Neuronal stem cell (in vitro differentiated cells): Measurements from ENCODE around the gene COIL.

Experiments used
- DNase-seq: peaks from one replicate; pipeline ENCODE4 v3.0.0-alpha.2; 2013; ENCODE audit warnings: low spot score
- H2AFZ ChIP-seq: one replicate; pipeline ENCODE4 v1.6.1; 2013; ENCODE audit warnings: mild to moderate bottlenecking, low read length, inconsistent platforms
- H2AK5ac ChIP-seq: 2 replicates; pipeline ENCODE4 v1.6.1; 2013; ENCODE audit warnings: low read depth, mild to moderate bottlenecking, inconsistent platforms, low read length, moderate library complexity, mixed read lengths
- H2BK120ac ChIP-seq: 2 replicates; pipeline ENCODE4 v1.6.1; 2013; ENCODE audit warnings: low read depth, mild to moderate bottlenecking, inconsistent platforms, low read length, moderate library complexity, mixed read lengths
- H2BK12ac ChIP-seq: one replicate; pipeline ENCODE4 v1.6.1; 2013; ENCODE audit warnings: low read length, inconsistent platforms
- H2BK15ac ChIP-seq: 2 replicates; pipeline ENCODE4 v1.6.1; 2013; ENCODE audit warnings: mild to moderate bottlenecking, low read length, inconsistent platforms, mixed read lengths
- H2BK5ac ChIP-seq: one replicate; pipeline ENCODE4 v1.6.1; 2013; ENCODE audit warnings: inconsistent platforms, mild to moderate bottlenecking, low read length, moderate library complexity
- H3K14ac ChIP-seq: one replicate; pipeline ENCODE4 v1.6.1; 2013; ENCODE audit warnings: low read length, inconsistent platforms
- H3K18ac ChIP-seq: 2 replicates; pipeline ENCODE4 v1.6.1; 2013; ENCODE audit warnings: low read length, inconsistent platforms
- H3K23ac ChIP-seq: 2 replicates; pipeline ENCODE4 v1.6.1; 2013; ENCODE audit warnings: low read depth, mild to moderate bottlenecking, mixed read lengths, low read length, inconsistent platforms; ENCODE audit not compliant: poor library complexity
- H3K27ac ChIP-seq: replicated peaks from 3 replicates; pipeline ENCODE4 v1.5.1; 2013; ENCODE audit warnings: low read length, inconsistent platforms
- H3K27me3 ChIP-seq, 3 experiments: 2 replicates each; pipeline ENCODE4 v1.6.1; 2013; ENCODE audit warnings: low read length in 3 of 3, mild to moderate bottlenecking in 2 of 3, inconsistent platforms in 1 of 3, low read depth in 1 of 3, mixed read lengths in 1 of 3, moderate library complexity in 1 of 3; ENCODE audit not compliant: control insufficient read depth in 3 of 3, insufficient read depth in 3 of 3
- H3K36me3 ChIP-seq, 2 donors: replicated peaks in 1 of 2; 2 replicates each; pipeline ENCODE4 v1.6.1; 2013; ENCODE audit warnings: low read length in 2 of 2; ENCODE audit not compliant: control insufficient read depth in 2 of 2, insufficient read depth in 2 of 2
- H3K4ac ChIP-seq: 2 replicates; pipeline ENCODE4 v1.6.1; 2013; ENCODE audit warnings: inconsistent platforms, mild to moderate bottlenecking, low read length, moderate library complexity
- H3K4me1 ChIP-seq, 2 donors: 1 replicate in 1 of 2; 2 replicates in 1 of 2; pipeline ENCODE4 v1.6.1; 2013; ENCODE audit warnings: low read length in 2 of 2, low read depth in 1 of 2; ENCODE audit not compliant: control insufficient read depth in 2 of 2, insufficient read depth in 1 of 2
- H3K4me2 ChIP-seq: one replicate; pipeline ENCODE4 v1.6.1; 2013; ENCODE audit warnings: mild to moderate bottlenecking, low read length, inconsistent platforms; ENCODE audit not compliant: insufficient read depth, poor library complexity, severe bottlenecking
- H3K4me3 ChIP-seq, 2 donors: 2 replicates each; pipeline ENCODE4 v1.5.1; 2013; ENCODE audit warnings: low read length in 2 of 2, mild to moderate bottlenecking in 2 of 2, inconsistent platforms in 1 of 2, moderate library complexity in 1 of 2
- H3K79me1 ChIP-seq: one replicate; pipeline ENCODE4 v1.6.1; 2013; ENCODE audit warnings: low read depth, mild to moderate bottlenecking, inconsistent platforms, low read length, moderate library complexity
- H3K9ac ChIP-seq: one replicate; pipeline ENCODE4 v1.6.1; 2013; ENCODE audit warnings: mild to moderate bottlenecking, low read depth, low read length, inconsistent platforms; ENCODE audit not compliant: poor library complexity
- H3K9me3 ChIP-seq, 2 donors: replicated peaks in 1 of 2; 2 replicates each; pipeline versions ENCODE3 to v1.6.1; 2013; ENCODE audit warnings: low read length in 2 of 2, mild to moderate bottlenecking in 2 of 2, inconsistent platforms in 1 of 2, low read depth in 1 of 2, mixed read lengths in 1 of 2, moderate library complexity in 1 of 2; ENCODE audit not compliant: control insufficient read depth in 2 of 2, insufficient read depth in 1 of 2
- H4K8ac ChIP-seq: one replicate; pipeline ENCODE4 v1.6.1; 2013; ENCODE audit warnings: low read depth, mild to moderate bottlenecking, inconsistent platforms, low read length, moderate library complexity
- H4K91ac ChIP-seq: one replicate; pipeline ENCODE4 v1.6.1; 2013; ENCODE audit warnings: low read length, low read depth, mild to moderate bottlenecking, inconsistent platforms; ENCODE audit not compliant: poor library complexity
- WGBS, 2 donors: extraction: QIAGEN DNeasy Blood & Tissue Kit; methylation state at CpG; one replicate each; pipeline ENCODE4 v1.1.7; 2013; ENCODE audit warnings: missing lambda C conversion rate in 2 of 2, mixed read lengths in 1 of 2; ENCODE audit not compliant: insufficient read length in 2 of 2, insufficient replicate concordance in 1 of 2; ENCODE audit errors: extremely low coverage in 2 of 2; 5-methylcytosine and 5-hydroxymethylcytosine counted together

Gene COIL

DNA sequence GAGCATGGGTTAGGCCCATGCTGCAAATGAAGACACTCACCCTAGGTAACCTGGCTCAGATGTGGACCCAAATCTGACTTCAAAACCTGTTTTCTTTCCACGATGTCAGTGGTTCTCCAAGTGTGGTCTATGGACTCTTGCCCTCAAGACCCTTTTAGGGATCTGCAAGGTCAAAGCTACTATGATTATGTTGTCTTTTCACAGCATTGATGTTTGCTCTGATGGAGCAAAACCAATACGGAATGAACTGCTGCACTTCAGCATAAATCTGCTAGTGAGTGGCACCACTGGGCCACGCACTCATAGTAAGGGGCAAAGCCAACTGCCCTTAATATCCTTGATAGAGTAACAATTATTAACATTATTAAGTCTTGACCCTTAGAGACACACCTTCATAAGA lies 25.4 kb downstream of the COIL start:
- H3K27ac ChIP-seq = no peak overlapping the region
- no peak overlapping the region for H4K8ac ChIP-seq
- no peak overlapping the region for H3K4me3 ChIP-seq
- no peak overlapping the region for H3K4me2 ChIP-seq
- no peak overlapping the region for H3K9ac ChIP-seq
- H2BK15ac ChIP-seq = no peak overlapping the region
- no peak overlapping the region for H2BK12ac ChIP-seq
- no peak overlapping the region for H4K91ac ChIP-seq
- no peaks in the 10 kb centered on the region for H3K27me3 ChIP-seq
- peaks cover 16 to 66% of the 10 kb centered on the region in 2 donors for H3K36me3 ChIP-seq
- peaks cover 2 to 12% of the 10 kb centered on the region in 2 donors for H3K9me3 ChIP-seq
- WGBS, 2 donors = no CpG with 5 or more reads among the region's 3 CpGs
- no peak overlapping the region for H3K23ac ChIP-seq
- H2BK5ac ChIP-seq = no peak overlapping the region
- H3K14ac ChIP-seq = no peak overlapping the region
- H2BK120ac ChIP-seq = no peak overlapping the region
- no peaks in the 10 kb centered on the region for H3K4me1 ChIP-seq
- H2AK5ac ChIP-seq = no peak overlapping the region
- H3K4ac ChIP-seq = no peak overlapping the region
- no peak overlapping the region for H2AFZ ChIP-seq
- no peaks in the 10 kb centered on the region for H3K79me1 ChIP-seq
- no peak overlapping the region for H3K18ac ChIP-seq
- no peak for DNase-seq

DNA sequence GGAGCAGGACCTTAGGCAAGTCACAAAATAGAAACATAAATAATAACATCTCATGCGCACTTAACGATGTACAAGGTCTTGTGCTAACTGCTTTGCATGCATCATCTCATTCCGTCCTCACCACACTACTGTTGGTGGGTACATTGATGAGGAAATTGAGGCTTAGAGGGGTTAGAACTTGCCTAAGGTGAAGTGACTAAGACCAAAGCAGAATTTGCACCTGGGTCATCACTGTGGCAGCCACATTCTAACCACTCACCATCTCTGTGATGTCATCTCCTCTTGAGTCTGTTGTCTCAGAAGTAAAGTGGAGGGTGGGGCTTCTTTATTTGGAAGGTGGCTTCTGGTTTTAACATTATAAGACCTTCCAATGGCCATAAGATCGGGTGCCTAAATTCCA lies 26.6 kb downstream of the COIL start:
- Histone ChIP-seq H4K8ac (no peak overlapping the region), H3K36me3 (peaks cover 16 to 55% of the 10 kb centered on the region in 2 donors), H3K4me3 (no peak overlapping the region), H3K18ac (no peak overlapping the region), H4K91ac (no peak overlapping the region), H2AFZ (no peak overlapping the region), H2BK12ac (no peak overlapping the region), H3K79me1 (no peaks in the 10 kb centered on the region), H2BK15ac (no peak overlapping the region), H3K9ac (no peak overlapping the region), H3K9me3 (peaks cover 2 to 23% of the 10 kb centered on the region in 2 donors), H3K4me1 (no peaks in the 10 kb centered on the region), H3K4ac (no peak overlapping the region), H3K27ac (no peak overlapping the region), H3K27me3 (no peaks in the 10 kb centered on the region), H2BK120ac (no peak overlapping the region), H3K14ac (no peak overlapping the region), H3K23ac (no peak overlapping the region), H2BK5ac (no peak overlapping the region), H2AK5ac (no peak overlapping the region), H3K4me2 (no peak overlapping the region)
- DNase-seq = no peak
- no CpG with 5 or more reads among the region's 4 CpGs for WGBS, 2 donors

DNA sequence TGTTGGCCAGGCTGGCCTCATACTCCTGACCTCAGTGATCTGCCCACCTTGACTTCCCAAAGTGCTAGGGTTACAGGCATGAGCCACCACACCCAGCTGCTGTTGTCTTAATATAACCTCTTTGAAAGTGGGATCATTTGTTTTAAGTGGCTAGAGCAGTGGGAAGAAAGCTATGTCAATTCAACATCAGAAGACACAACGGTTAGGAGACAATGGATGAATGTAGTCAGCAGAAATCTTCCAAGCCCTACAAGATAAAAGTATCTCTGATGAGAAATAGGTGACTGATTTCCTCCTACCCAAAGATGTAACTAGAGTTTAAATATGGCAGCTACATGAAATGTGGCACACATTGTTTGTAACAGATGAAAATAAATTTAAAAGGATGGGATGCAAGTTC lies 27.0 kb downstream of the COIL start:
- Histone ChIP-seq H3K4ac (no peak overlapping the region), H3K27ac (no peak overlapping the region), H3K4me3 (no peak overlapping the region), H3K14ac (no peak overlapping the region), H2AFZ (no peak overlapping the region), H4K8ac (no peak overlapping the region), H3K27me3 (no peaks in the 10 kb centered on the region), H2AK5ac (no peak overlapping the region), H2BK12ac (no peak overlapping the region), H3K4me2 (no peak overlapping the region), H3K23ac (no peak overlapping the region), H2BK15ac (no peak overlapping the region), H3K9me3 (peaks cover 2 to 25% of the 10 kb centered on the region in 2 donors), H3K79me1 (no peaks in the 10 kb centered on the region), H4K91ac (no peak overlapping the region), H3K9ac (no peak overlapping the region), H3K18ac (no peak overlapping the region), H3K36me3 (peaks cover 16 to 50% of the 10 kb centered on the region in 2 donors), H3K4me1 (no peaks in the 10 kb centered on the region), H2BK120ac (no peak overlapping the region), H2BK5ac (no peak overlapping the region)
- WGBS, 2 donors = no CpG with 5 or more reads among the region's 1 CpG
- DNase-seq = no peak

- no peak overlapping the region for H3K4me2 ChIP-seq
- no peak overlapping the region for H3K14ac ChIP-seq
- no CpG with 5 or more reads among the region's 8 CpGs for WGBS, 2 donors
Observed at GRCh38 chr17:56933151-56933745, 27.6 kb downstream of the COIL start.

More at GRCh38 chr17:56933151-56933745, 27.6 kb downstream of the COIL start:
- H3K9ac ChIP-seq = no peak overlapping the region
- H2BK120ac ChIP-seq = no peak overlapping the region
- H3K18ac ChIP-seq = no peak overlapping the region
- no peak overlapping the region for H2BK15ac ChIP-seq
- no peaks in the 10 kb centered on the region for H3K79me1 ChIP-seq
- no peak overlapping the region for H3K27ac ChIP-seq
- no peak overlapping the region for H2AK5ac ChIP-seq
- no peaks in the 10 kb centered on the region for H3K4me1 ChIP-seq
- H3K4ac ChIP-seq = no peak overlapping the region
- DNase-seq = no peak
- no peaks in the 10 kb centered on the region for H3K27me3 ChIP-seq
- peaks cover 16 to 44% of the 10 kb centered on the region in 2 donors for H3K36me3 ChIP-seq
- no peak overlapping the region for H3K23ac ChIP-seq
- H4K8ac ChIP-seq = no peak overlapping the region
- no peak overlapping the region for H2BK12ac ChIP-seq
- no peak overlapping the region for H2AFZ ChIP-seq
- no peak overlapping the region for H3K4me3 ChIP-seq
- H3K9me3 ChIP-seq = peaks cover 2 to 25% of the 10 kb centered on the region in 2 donors
- H4K91ac ChIP-seq = no peak overlapping the region
- no peak overlapping the region for H2BK5ac ChIP-seq
